GM23338 (cell line): ENCODE measurements around the gene PYGO2. TPM values are rescaled to one million over a fixed set of nuclear protein-coding genes. Genes with fewer than 3 reads are reported as not detected.

ENCODE experiments used
- ATAC-seq: fragments of 200-7000 bp; cut with Tn5 transposase; 3 replicates; pipeline ENCODE4 v1.9.1; 2020
- DNase-seq: peaks from one replicate; pipeline ENCODE4 v3.0.0-alpha.2; 2015; ENCODE audit warnings: low spot score
- H2AFZ ChIP-seq: fragments of 200-600 bp; sonication (generic); 2 replicates; pipeline ENCODE4 v1.8.0; 2016; ENCODE audit warnings: antibody characterized with exemption, mild to moderate bottlenecking, moderate library complexity
- H3F3A ChIP-seq: fragments of 200-600 bp; sonication (generic); replicated peaks from 2 replicates; pipeline ENCODE4 v1.8.0; 2017; ENCODE audit warnings: antibody characterized with exemption, mixed run types, low read depth
- H3K27ac ChIP-seq: fragments of 200-600 bp; sonication (generic); 2 replicates; pipeline ENCODE4 v1.6.1; 2016; ENCODE audit warnings: low read depth
- H3K27me3 ChIP-seq: fragments of 200-600 bp; sonication (generic); 2 replicates; pipeline ENCODE4 v1.8.0; 2016; ENCODE audit warnings: mild to moderate bottlenecking, mixed run types, moderate library complexity; ENCODE audit not compliant: insufficient read depth
- H3K36me3 ChIP-seq: fragments of 200-600 bp; sonication (generic); 2 replicates; pipeline ENCODE4 v1.8.0; 2016; ENCODE audit warnings: mild to moderate bottlenecking; ENCODE audit not compliant: insufficient read depth
- H3K4me1 ChIP-seq: fragments of 200-600 bp; sonication (generic); 2 replicates; pipeline ENCODE4 v1.8.0; 2016; ENCODE audit warnings: mild to moderate bottlenecking, moderate library complexity; ENCODE audit not compliant: insufficient read depth
- H3K4me2 ChIP-seq: fragments of 200-600 bp; sonication (generic); 2 replicates; pipeline ENCODE4 v1.7.1; 2017; ENCODE audit warnings: mixed run types
- H3K4me3 ChIP-seq: fragments of 200-600 bp; sonication (generic); 2 replicates; pipeline ENCODE4 v1.6.1; 2016; ENCODE audit warnings: mixed run types
- H3K79me2 ChIP-seq: fragments of 200-600 bp; sonication (generic); replicated peaks from 2 replicates; pipeline ENCODE4 v1.8.0; 2017; ENCODE audit warnings: mild to moderate bottlenecking; ENCODE audit not compliant: insufficient read depth
- H3K9me2 ChIP-seq: fragments of 200-600 bp; sonication (generic); 2 replicates; pipeline ENCODE4 v1.8.0; 2017; ENCODE audit not compliant: insufficient read depth
- H4K20me1 ChIP-seq: fragments of 200-600 bp; sonication (generic); replicated peaks from 2 replicates; pipeline ENCODE4 v1.8.0; 2017; ENCODE audit warnings: mild to moderate bottlenecking; ENCODE audit not compliant: insufficient read depth
- H3K27ac Mint-ChIP-seq: 2 replicates; pipeline ENCODE4 v1.8.0; 2020; ENCODE audit warnings: inconsistent platforms, mild to moderate bottlenecking, moderate library complexity, mixed read lengths
- H3K27me3 Mint-ChIP-seq: 3 replicates; pipeline ENCODE4 v1.8.0; 2022; ENCODE audit warnings: low read depth, mild to moderate bottlenecking, moderate library complexity, mixed read lengths, inconsistent platforms; ENCODE audit not compliant: insufficient read depth, poor library complexity
- H3K36me3 Mint-ChIP-seq: 3 replicates; pipeline ENCODE4 v1.8.0; 2021; ENCODE audit warnings: low read depth, mild to moderate bottlenecking, inconsistent platforms, moderate library complexity, mixed read lengths
- H3K4me1 Mint-ChIP-seq: 3 replicates; pipeline ENCODE4 v1.8.0; 2020; ENCODE audit warnings: mild to moderate bottlenecking, inconsistent platforms, mixed read lengths
- H3K4me3 Mint-ChIP-seq: 3 replicates; pipeline ENCODE4 v1.8.0; 2021; ENCODE audit warnings: moderate library complexity, mild to moderate bottlenecking, inconsistent platforms, mixed read lengths
- H3K9me3 Mint-ChIP-seq: 3 replicates; pipeline ENCODE4 v1.8.0; 2020; ENCODE audit warnings: moderate library complexity, mild to moderate bottlenecking, inconsistent platforms, mixed read lengths
- CREB1 ChIP-seq: fragments of 250-450 bp; sonication (Bioruptor Pico); IDR thresholded peaks from 2 replicates; pipeline ENCODE4 v1.5.0; 2020; ENCODE audit warnings: low read depth, mild to moderate bottlenecking, moderate library complexity
- EZH2 ChIP-seq: fragments of 200-600 bp; sonication (generic); IDR thresholded peaks from one replicate; pipeline ENCODE4 v1.8.0; 2017; ENCODE audit warnings: antibody characterized with exemption, mild to moderate bottlenecking, low read depth; ENCODE audit not compliant: unreplicated experiment
- EZH2phosphoT487 ChIP-seq: fragments of 200-600 bp; sonication (generic); IDR thresholded peaks from one replicate; pipeline ENCODE4 v1.8.1; 2018; ENCODE audit warnings: antibody characterized with exemption; ENCODE audit not compliant: unreplicated experiment
- JUNB ChIP-seq: IDR thresholded peaks from one replicate; pipeline ENCODE4 v1.6.1; 2016; ENCODE audit warnings: antibody characterized with exemption; ENCODE audit not compliant: unreplicated experiment
- NANOG ChIP-seq: IDR thresholded peaks from 2 replicates; pipeline ENCODE4 v1.6.1; 2016; ENCODE audit warnings: antibody characterized with exemption, borderline replicate concordance
- POLR2AphosphoS5 ChIP-seq: IDR thresholded peaks from 2 replicates; pipeline ENCODE4 v1.6.1; 2016; ENCODE audit warnings: antibody characterized with exemption, low read depth
- STAT1 ChIP-seq: IDR thresholded peaks from one replicate; pipeline ENCODE4 v1.6.1; 2016; ENCODE audit warnings: antibody characterized with exemption; ENCODE audit not compliant: unreplicated experiment
- ZNF114 ChIP-seq: fragments of 250-450 bp; sonication (Bioruptor Pico); IDR thresholded peaks from 2 replicates; pipeline ENCODE4 v1.5.0; 2020; ENCODE audit warnings: mild to moderate bottlenecking, moderate library complexity
- ZNF331 ChIP-seq: fragments of 250-450 bp; sonication (Bioruptor Pico); IDR thresholded peaks from 2 replicates; pipeline ENCODE4 v1.5.0; 2020; ENCODE audit warnings: low read depth, mild to moderate bottlenecking, moderate library complexity
- polyA plus RNA-seq: library from polyadenylated mRNA; unstranded; fragments of >200 nt; fragmentation: Nextera tagmentation; extraction: Ambion mirVana; gene quantifications from 2 replicates; pipeline ENCODE4 v1.2.1, GENCODE V29; 2016
- total RNA-seq: library from RNA; depleted of rRNA; stranded (reverse); fragments of >200 nt; shearing (Covaris generic); gene quantifications from 2 replicates; pipeline ENCODE4 v1.2.3, GENCODE V29; 2014
- TF ChIP-seq, protein P1 (sequence below): IDR thresholded peaks from one replicate; pipeline ENCODE4 v1.6.1; 2018; ENCODE audit warnings: antibody characterized with exemption; ENCODE audit not compliant: unreplicated experiment
- TF ChIP-seq, protein P2 (sequence below): fragments of 250-450 bp; sonication (Bioruptor Pico); IDR thresholded peaks from 2 replicates; pipeline ENCODE4 v1.5.0; 2020; ENCODE audit warnings: mild to moderate bottlenecking, moderate library complexity
- TF ChIP-seq, protein P3 (sequence below), 2 experiments: fragments of 200-600 bp in 1 of 2; sonication (generic) in 1 of 2; conservative IDR thresholded peaks; 2 replicates each; pipeline versions ENCODE4 v1.5.1 to v1.6.1; 2016 to 2017; ENCODE audit warnings: antibody characterized with exemption in 2 of 2, low read depth in 2 of 2, mild to moderate bottlenecking in 2 of 2, moderate library complexity in 1 of 2
- TF ChIP-seq, protein P4 (sequence below): IDR thresholded peaks from 2 replicates; pipeline ENCODE4 v1.6.1; 2016; ENCODE audit warnings: antibody characterized with exemption

Gene PYGO2
- total and polyA plus RNA-seq, 2 experiments from 2014 or later, result 11.0 to 29.0 TPM

DNA sequence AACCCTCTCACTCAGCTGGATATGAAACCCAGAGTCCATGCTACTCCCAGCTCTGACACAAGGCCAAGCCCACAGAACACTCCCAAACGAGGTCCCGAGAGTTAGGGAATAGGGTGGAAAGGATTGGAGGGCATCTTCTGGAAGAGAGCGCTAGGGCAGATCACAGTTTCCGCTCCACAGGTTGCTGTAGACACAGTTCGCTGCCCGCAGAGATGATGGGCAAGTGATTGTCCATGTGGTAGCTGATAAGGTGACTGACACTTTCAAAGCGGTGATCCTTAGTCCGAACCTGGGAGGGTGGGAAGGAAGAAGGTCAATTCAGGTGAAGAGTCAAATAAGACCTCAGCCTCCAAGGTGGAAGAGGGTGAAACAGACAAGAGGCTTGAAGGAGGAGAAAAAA lies 2.1 kb upstream of the PYGO2 start:
- no peak overlapping the region; the same call in 2 of the 3 replicates for H3K4me3 Mint-ChIP-seq

More for the DNA sequence above, 2.1 kb upstream of the PYGO2 start:
- TF ChIP-seq CREB1 (no peak), ZNF114 (CRISPR knock-in tag) (no peak), POLR2AphosphoS5 (no peak), ZNF331 (no peak), JUNB (no peak), NANOG (no peak), STAT1 (no peak), EZH2 (no peak), EZH2phosphoT487 (no peak)
- TF ChIP-seq, protein P1, sequence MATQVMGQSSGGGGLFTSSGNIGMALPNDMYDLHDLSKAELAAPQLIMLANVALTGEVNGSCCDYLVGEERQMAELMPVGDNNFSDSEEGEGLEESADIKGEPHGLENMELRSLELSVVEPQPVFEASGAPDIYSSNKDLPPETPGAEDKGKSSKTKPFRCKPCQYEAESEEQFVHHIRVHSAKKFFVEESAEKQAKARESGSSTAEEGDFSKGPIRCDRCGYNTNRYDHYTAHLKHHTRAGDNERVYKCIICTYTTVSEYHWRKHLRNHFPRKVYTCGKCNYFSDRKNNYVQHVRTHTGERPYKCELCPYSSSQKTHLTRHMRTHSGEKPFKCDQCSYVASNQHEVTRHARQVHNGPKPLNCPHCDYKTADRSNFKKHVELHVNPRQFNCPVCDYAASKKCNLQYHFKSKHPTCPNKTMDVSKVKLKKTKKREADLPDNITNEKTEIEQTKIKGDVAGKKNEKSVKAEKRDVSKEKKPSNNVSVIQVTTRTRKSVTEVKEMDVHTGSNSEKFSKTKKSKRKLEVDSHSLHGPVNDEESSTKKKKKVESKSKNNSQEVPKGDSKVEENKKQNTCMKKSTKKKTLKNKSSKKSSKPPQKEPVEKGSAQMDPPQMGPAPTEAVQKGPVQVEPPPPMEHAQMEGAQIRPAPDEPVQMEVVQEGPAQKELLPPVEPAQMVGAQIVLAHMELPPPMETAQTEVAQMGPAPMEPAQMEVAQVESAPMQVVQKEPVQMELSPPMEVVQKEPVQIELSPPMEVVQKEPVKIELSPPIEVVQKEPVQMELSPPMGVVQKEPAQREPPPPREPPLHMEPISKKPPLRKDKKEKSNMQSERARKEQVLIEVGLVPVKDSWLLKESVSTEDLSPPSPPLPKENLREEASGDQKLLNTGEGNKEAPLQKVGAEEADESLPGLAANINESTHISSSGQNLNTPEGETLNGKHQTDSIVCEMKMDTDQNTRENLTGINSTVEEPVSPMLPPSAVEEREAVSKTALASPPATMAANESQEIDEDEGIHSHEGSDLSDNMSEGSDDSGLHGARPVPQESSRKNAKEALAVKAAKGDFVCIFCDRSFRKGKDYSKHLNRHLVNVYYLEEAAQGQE, result no peak
- TF ChIP-seq, protein P2, sequence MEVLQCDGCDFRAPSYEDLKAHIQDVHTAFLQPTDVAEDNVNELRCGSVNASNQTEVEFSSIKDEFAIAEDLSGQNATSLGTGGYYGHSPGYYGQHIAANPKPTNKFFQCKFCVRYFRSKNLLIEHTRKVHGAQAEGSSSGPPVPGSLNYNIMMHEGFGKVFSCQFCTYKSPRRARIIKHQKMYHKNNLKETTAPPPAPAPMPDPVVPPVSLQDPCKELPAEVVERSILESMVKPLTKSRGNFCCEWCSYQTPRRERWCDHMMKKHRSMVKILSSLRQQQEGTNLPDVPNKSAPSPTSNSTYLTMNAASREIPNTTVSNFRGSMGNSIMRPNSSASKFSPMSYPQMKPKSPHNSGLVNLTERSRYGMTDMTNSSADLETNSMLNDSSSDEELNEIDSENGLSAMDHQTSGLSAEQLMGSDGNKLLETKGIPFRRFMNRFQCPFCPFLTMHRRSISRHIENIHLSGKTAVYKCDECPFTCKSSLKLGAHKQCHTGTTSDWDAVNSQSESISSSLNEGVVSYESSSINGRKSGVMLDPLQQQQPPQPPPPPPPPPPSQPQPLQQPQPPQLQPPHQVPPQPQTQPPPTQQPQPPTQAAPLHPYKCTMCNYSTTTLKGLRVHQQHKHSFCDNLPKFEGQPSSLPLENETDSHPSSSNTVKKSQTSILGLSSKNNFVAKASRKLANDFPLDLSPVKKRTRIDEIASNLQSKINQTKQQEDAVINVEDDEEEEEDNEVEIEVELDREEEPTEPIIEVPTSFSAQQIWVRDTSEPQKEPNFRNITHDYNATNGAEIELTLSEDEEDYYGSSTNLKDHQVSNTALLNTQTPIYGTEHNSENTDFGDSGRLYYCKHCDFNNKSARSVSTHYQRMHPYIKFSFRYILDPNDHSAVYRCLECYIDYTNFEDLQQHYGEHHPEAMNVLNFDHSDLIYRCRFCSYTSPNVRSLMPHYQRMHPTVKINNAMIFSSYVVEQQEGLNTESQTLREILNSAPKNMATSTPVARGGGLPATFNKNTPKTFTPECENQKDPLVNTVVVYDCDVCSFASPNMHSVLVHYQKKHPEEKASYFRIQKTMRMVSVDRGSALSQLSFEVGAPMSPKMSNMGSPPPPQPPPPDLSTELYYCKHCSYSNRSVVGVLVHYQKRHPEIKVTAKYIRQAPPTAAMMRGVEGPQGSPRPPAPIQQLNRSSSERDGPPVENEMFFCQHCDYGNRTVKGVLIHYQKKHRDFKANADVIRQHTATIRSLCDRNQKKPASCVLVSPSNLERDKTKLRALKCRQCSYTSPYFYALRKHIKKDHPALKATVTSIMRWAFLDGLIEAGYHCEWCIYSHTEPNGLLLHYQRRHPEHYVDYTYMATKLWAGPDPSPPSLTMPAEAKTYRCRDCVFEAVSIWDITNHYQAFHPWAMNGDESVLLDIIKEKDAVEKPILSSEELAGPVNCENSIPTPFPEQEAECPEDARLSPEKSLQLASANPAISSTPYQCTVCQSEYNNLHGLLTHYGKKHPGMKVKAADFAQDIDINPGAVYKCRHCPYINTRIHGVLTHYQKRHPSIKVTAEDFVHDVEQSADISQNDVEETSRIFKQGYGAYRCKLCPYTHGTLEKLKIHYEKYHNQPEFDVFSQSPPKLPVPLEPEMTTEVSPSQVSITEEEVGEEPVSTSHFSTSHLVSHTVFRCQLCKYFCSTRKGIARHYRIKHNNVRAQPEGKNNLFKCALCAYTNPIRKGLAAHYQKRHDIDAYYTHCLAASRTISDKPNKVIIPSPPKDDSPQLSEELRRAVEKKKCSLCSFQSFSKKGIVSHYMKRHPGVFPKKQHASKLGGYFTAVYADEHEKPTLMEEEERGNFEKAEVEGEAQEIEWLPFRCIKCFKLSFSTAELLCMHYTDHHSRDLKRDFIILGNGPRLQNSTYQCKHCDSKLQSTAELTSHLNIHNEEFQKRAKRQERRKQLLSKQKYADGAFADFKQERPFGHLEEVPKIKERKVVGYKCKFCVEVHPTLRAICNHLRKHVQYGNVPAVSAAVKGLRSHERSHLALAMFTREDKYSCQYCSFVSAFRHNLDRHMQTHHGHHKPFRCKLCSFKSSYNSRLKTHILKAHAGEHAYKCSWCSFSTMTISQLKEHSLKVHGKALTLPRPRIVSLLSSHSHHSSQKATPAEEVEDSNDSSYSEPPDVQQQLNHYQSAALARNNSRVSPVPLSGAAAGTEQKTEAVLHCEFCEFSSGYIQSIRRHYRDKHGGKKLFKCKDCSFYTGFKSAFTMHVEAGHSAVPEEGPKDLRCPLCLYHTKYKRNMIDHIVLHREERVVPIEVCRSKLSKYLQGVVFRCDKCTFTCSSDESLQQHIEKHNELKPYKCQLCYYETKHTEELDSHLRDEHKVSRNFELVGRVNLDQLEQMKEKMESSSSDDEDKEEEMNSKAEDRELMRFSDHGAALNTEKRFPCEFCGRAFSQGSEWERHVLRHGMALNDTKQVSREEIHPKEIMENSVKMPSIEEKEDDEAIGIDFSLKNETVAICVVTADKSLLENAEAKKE (CRISPR knock-in tag), result no peak
- TF ChIP-seq, protein P3, sequence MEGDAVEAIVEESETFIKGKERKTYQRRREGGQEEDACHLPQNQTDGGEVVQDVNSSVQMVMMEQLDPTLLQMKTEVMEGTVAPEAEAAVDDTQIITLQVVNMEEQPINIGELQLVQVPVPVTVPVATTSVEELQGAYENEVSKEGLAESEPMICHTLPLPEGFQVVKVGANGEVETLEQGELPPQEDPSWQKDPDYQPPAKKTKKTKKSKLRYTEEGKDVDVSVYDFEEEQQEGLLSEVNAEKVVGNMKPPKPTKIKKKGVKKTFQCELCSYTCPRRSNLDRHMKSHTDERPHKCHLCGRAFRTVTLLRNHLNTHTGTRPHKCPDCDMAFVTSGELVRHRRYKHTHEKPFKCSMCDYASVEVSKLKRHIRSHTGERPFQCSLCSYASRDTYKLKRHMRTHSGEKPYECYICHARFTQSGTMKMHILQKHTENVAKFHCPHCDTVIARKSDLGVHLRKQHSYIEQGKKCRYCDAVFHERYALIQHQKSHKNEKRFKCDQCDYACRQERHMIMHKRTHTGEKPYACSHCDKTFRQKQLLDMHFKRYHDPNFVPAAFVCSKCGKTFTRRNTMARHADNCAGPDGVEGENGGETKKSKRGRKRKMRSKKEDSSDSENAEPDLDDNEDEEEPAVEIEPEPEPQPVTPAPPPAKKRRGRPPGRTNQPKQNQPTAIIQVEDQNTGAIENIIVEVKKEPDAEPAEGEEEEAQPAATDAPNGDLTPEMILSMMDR (conservative IDR thresholded peaks at IDR 0.05; ENCODE audit: low read depth in 2 of 2), result no peak
- TF ChIP-seq, protein P4, sequence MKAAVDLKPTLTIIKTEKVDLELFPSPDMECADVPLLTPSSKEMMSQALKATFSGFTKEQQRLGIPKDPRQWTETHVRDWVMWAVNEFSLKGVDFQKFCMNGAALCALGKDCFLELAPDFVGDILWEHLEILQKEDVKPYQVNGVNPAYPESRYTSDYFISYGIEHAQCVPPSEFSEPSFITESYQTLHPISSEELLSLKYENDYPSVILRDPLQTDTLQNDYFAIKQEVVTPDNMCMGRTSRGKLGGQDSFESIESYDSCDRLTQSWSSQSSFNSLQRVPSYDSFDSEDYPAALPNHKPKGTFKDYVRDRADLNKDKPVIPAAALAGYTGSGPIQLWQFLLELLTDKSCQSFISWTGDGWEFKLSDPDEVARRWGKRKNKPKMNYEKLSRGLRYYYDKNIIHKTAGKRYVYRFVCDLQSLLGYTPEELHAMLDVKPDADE, result no peak
- no peak overlapping the region for H3K27ac Mint-ChIP-seq
- DNase-seq, result no peak
- H3K36me3 ChIP-seq, result peaks cover 36% of the 10 kb centered on the region
- no peak overlapping the region for H2AFZ ChIP-seq
- peaks cover 41% of the 10 kb centered on the region for H3K4me1 Mint-ChIP-seq
- H3K4me1 ChIP-seq, result peaks cover 33% of the 10 kb centered on the region
- H4K20me1 ChIP-seq, result peaks cover 34% of the 10 kb centered on the region
- no peaks in the 10 kb centered on the region for H3K9me3 Mint-ChIP-seq
- no peak for ATAC-seq
- H3K36me3 Mint-ChIP-seq, result peaks cover 79% of the 10 kb centered on the region
- H3K27me3 ChIP-seq, result no peaks in the 10 kb centered on the region
- H3K27ac ChIP-seq, result no peak overlapping the region
- H3K27me3 Mint-ChIP-seq, result peaks cover 15% of the 10 kb centered on the region
- H3K79me2 ChIP-seq, result peaks cover 31% of the 10 kb centered on the region
- H3K9me2 ChIP-seq, result no peaks in the 10 kb centered on the region
- H3K4me3 ChIP-seq, result no peak overlapping the region
- no peak overlapping the region for H3K4me2 ChIP-seq
- H3F3A ChIP-seq, result peaks cover 49% of the 10 kb centered on the region
